Measurements from ENCODE around the gene ZNF430. TPM values are rescaled to one million over a fixed set of nuclear protein-coding genes. Genes with fewer than 3 reads are reported as not detected.

The ZNF430 gene
- total RNA-seq, 1 donor from 2014 or later: 8.4 TPM

- peak within 1 kb of the TSS; percentile 83 for H3K4me3 ChIP-seq (ENCODE audit: low read depth, low read length)
- no peaks in the 10 kb centered on the region for H3K27me3 ChIP-seq (ENCODE audit: control insufficient read depth, insufficient read depth, low read length)
- TF ChIP-seq CTCF (IDR thresholded peaks at IDR 0.05; ENCODE audit: insufficient read depth, low read length, poor library complexity, severe bottlenecking): no peak
- DNase-seq (ENCODE audit: low read depth): peak; percentile 86
- H3K36me3 ChIP-seq (ENCODE audit: control insufficient read depth, insufficient read depth, low read length): no peaks in the 10 kb centered on the region
Measured at GRCh38 chr19:21082011-21082975, 61.8 kb downstream of the ZNF430 start, which contains the start of gene ZNF714. ZNF714 (plus strand) TSS chr19:21082203; CDS start chr19:21098269, 16,066 bp downstream.

GRCh38 chr19:21084343-21084742, 63.9 kb downstream of the ZNF430 start:
- H3K36me3 ChIP-seq (ENCODE audit: control insufficient read depth, insufficient read depth, low read length): no peaks in the 10 kb centered on the region
- peak; percentile 77 for DNase-seq (ENCODE audit: low read depth)
- no peak overlapping the region for H3K4me3 ChIP-seq (ENCODE audit: low read depth, low read length)
- TF ChIP-seq CTCF (IDR thresholded peaks at IDR 0.05; ENCODE audit: insufficient read depth, low read length, poor library complexity, severe bottlenecking): no peak
- no peaks in the 10 kb centered on the region for H3K27me3 ChIP-seq (ENCODE audit: control insufficient read depth, insufficient read depth, low read length)

- no peak for DNase-seq (ENCODE audit: low read depth)
Measured at GRCh38 chr19:21087871-21088270, 67.4 kb downstream of the ZNF430 start.

GRCh38 chr19:21092109-21092508, 71.7 kb downstream of the ZNF430 start:
- H3K36me3 ChIP-seq (ENCODE audit: control insufficient read depth, insufficient read depth, low read length): no peaks in the 10 kb centered on the region
- no peak for DNase-seq (ENCODE audit: low read depth)
- no peaks in the 10 kb centered on the region for H3K27me3 ChIP-seq (ENCODE audit: control insufficient read depth, insufficient read depth, low read length)
- TF ChIP-seq CTCF (IDR thresholded peaks at IDR 0.05; ENCODE audit: insufficient read depth, low read length, poor library complexity, severe bottlenecking): no peak
- H3K4me3 ChIP-seq (ENCODE audit: low read depth, low read length): no peak overlapping the region

More at GRCh38 chr19:21087871-21088270, 67.4 kb downstream of the ZNF430 start:
- Histone ChIP-seq H3K27me3 (ENCODE audit: control insufficient read depth, insufficient read depth, low read length) (no peaks in the 10 kb centered on the region), H3K4me3 (ENCODE audit: low read depth, low read length) (no peak overlapping the region), H3K36me3 (ENCODE audit: control insufficient read depth, insufficient read depth, low read length) (no peaks in the 10 kb centered on the region)
- no peak for TF ChIP-seq CTCF (IDR thresholded peaks at IDR 0.05; ENCODE audit: insufficient read depth, low read length, poor library complexity, severe bottlenecking)

GRCh38 chr19:21094347-21095025, 74.0 kb downstream of the ZNF430 start:
- H3K4me3 ChIP-seq (ENCODE audit: low read depth, low read length): no peak overlapping the region
- H3K27me3 ChIP-seq (ENCODE audit: control insufficient read depth, insufficient read depth, low read length): no peaks in the 10 kb centered on the region
- H3K36me3 ChIP-seq (ENCODE audit: control insufficient read depth, insufficient read depth, low read length): no peaks in the 10 kb centered on the region
- no peak for DNase-seq (ENCODE audit: low read depth)
- no peak for TF ChIP-seq CTCF (IDR thresholded peaks at IDR 0.05; ENCODE audit: insufficient read depth, low read length, poor library complexity, severe bottlenecking)

Data from kidney epithelial cell (primary cell).